NAMALWA (cell line): ENCODE measurements around the gene HK1.

ENCODE experiments used
- DNase-seq: peaks from one replicate; pipeline ENCODE4 v3.0.0-alpha.2; 2015; ENCODE audit warnings: low spot score

HK1 gene

DNA sequence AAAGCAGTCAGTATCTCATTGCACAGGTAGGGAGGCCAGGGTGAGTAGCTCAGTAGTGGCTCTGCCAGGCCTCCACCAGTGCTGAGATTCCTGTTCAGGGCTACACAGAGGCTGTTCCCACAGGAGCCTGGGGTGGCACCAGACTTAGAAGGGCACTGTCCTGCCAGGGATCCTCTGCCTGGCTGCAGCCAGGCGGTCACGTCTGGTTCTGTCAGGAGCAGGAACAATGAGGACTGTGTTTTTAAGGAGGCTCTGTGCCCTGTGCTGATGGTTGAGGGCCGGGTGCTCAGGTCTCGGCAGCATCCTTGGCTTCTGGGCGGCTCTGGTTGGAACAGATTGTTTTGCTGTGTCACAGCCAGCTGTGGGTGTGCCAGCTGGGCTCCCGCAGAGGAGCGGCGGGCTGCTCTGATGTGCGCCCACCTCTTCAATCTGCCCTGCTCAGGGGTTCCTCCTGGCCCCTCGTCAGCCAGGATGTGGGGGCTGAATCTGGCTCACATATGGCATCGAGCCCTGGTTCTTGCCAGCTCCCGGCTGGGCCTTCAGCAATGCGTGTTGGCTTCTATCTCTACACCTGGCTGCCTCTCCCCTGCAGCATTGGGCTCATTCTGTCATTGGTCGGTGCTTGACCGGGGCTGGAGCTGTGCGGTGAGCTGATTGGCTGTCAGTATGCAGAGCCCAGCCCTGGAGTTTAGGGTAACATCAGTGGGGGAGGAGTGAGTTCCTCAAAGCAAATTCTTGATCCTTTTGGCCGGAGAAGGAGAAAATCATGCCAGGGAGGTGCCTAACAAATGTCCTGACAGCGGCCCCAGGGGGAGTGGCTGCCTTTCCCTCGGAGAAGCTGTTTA lies 97.2 kb downstream of the HK1 start:
- DNase-seq = no peak

- DNase-seq = no peak
These were observed 98.4 kb downstream of the HK1 start for GRCh38 chr10:69376662-69377061.

- no peak for DNase-seq
These were observed 98.9 kb downstream of the HK1 start for GRCh38 chr10:69377191-69377590.

- DNase-seq = no peak
These were observed 99.6 kb downstream of the HK1 start for GRCh38 chr10:69377933-69378332.

DNA sequence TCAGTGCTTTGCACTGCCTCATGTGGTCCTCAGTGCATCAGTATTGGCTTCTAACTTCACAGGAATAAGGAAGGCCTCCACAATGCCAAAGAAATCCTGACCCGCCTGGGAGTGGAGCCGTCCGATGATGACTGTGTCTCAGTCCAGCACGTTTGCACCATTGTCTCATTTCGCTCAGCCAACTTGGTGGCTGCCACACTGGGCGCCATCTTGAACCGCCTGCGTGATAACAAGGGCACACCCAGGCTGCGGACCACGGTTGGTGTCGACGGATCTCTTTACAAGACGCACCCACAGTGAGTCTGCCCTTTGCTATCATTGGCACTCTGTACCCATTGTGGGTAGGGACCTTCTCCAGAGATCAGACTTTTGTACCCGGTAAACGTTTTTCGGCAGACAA lies 101.5 kb downstream of the HK1 start:
- no peak for DNase-seq

- no peak for DNase-seq
These were observed 104.3 kb downstream of the HK1 start for GRCh38 chr10:69382382-69383117.

DNA sequence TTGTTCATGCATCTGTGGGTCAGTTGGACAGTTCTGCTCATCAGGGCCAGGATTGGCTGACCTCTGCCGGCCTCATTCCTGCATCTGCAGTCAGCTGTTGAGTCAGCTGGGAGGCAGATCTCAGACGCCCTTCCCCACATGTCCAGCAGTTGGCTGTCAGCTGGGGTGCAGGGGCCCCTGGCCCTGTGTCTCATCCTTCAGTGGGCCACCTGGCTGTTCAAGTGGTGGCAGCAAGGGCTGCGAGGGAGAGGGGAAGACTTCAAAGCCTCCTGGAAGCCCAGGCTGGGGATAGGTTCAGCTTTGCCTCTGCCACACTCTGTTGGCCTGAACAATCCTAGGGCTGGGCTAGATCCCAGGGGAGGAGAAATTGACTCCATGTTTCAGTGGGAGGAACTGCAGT lies 105.3 kb downstream of the HK1 start:
- no peak for DNase-seq

DNA sequence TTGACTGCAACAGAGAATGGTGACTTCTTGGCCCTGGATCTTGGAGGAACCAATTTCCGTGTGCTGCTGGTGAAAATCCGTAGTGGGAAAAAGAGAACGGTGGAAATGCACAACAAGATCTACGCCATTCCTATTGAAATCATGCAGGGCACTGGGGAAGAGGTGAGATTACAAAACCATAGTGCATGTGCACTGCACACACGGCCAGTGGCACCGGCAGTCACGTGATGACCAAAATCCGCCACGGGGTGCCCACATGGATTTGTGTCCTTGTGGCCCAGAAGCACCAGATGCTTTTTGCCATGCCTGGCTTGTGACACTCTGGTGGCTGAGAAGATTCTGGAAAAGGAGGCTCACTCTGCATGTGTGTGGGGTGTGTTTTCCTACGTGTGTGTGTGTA lies 106.0 kb downstream of the HK1 start:
- no peak for DNase-seq

- DNase-seq = no peak
These were observed 107.4 kb downstream of the HK1 start for GRCh38 chr10:69385454-69386350.

DNA sequence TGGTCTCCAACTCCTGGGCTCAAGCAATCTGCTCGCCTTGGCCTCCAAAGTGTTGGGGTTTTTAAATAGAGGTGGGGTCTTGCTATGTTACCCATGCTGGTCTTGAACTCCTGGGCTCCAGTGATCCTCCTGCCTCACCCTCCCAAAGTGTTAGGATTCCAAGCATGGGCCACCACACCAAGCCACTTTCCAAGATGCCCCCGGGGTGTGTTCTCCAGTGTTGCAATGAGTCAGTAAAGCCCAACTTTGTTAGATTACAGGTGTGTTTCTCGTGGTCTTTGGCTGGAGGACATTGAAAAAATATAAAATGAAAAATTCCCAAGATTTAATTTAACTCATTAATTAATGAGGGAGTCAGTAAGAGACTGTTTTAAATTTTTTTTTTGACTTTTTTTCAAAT lies 109.2 kb downstream of the HK1 start:
- no peak for DNase-seq

GRCh38 chr10:69388488-69388887 lies 110.2 kb downstream of the HK1 start:
- DNase-seq = no peak

DNA sequence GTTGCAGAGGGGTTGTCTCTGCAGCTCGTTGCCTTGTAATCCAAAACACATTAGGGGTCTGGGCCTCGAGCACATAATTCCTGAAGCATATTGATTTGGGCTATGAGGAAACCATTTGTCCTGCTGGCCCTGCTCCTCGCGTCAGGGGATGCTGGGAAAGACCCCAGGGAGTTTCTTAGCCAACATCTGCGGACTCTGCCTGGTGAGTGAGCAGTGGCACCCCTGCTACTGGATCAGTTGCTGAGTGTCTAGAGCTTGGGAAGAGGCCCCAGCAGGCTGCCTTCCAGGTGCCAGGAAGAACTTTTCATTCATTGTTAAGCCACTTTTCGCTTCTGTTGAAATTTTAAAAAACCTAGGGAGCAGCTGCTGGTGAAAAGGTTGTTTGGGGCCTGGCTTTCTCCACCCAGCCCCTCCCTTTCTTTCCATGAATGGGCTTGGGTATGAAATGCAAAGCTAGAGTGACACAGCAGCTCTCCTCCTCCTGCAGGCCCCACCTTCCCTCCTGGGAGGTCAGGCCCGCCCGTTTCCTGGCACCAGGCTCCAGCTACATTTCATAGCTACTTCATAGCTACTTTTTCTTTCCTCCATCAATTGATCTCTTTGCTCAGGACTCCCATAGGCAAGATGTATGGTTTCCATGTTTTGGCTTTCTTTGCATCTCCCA lies 111.7 kb downstream of the HK1 start:
- DNase-seq = no peak

DNA sequence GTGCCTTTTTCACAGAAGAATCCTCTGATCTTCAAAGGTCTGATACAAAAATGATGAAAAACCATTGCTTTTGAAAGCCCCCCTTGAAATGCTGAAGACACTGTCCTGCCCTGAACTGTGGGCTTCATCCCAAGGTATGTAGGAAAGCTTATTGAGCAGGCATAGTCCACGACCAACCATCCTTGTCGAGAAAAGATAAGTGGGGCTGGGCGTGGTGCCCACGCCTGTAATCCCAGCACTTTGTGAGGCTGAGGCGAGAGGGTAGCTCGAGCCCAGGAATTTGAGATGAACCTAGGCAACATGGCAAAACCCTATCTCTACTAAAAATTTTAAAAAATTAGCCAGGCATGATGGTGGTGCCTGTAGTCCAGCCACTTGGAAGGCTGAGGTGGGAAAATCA lies 112.9 kb downstream of the HK1 start:
- no peak for DNase-seq

DNA sequence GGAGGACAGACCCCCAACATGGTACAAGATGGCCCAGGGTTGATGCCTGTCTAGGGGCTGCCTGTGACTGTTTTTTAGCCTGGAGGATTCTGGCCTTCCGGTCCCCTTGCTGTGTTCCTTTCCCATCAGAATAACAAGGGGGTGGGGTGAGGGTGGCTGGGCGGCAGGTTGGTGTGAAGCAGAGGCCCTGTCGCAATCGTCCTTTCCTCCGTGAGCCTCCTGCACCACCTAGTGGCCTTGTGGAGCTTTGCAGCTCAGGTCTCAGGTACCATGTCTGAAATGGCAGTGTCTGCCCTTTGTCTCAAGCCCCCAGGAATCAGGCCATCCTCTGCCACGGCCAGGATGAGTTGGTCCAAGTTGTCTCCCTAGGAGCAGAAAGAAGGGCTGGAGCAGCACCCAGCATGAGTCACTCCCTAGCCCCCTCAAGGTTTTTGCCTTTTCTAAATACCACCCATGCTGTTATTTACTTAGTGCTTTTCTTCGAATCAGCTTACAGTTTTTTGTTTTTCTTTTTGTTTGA lies 114.2 kb downstream of the HK1 start:
- peak; percentile 89 for DNase-seq

- DNase-seq = no peak
These were observed 115.7 kb downstream of the HK1 start for GRCh38 chr10:69394020-69394419.

GRCh38 chr10:69397972-69398371 lies 119.7 kb downstream of the HK1 start:
- no peak for DNase-seq

GRCh38 chr10:69398466-69398865 lies 120.2 kb downstream of the HK1 start:
- no peak for DNase-seq

DNA sequence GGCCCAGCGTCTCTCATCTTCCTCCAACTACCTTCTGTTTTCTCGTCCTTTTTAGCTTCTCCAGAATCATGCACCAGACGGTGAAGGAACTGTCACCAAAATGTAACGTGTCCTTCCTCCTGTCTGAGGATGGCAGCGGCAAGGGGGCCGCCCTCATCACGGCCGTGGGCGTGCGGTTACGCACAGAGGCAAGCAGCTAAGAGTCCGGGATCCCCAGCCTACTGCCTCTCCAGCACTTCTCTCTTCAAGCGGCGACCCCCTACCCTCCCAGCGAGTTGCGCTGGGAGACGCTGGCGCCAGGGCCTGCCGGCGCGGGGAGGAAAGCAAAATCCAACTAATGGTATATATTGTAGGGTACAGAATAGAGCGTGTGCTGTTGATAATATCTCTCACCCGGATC lies 122.6 kb downstream of the HK1 start:
- no peak for DNase-seq

GRCh38 chr10:69401416-69401815 lies 123.1 kb downstream of the HK1 start:
- no peak for DNase-seq

DNA sequence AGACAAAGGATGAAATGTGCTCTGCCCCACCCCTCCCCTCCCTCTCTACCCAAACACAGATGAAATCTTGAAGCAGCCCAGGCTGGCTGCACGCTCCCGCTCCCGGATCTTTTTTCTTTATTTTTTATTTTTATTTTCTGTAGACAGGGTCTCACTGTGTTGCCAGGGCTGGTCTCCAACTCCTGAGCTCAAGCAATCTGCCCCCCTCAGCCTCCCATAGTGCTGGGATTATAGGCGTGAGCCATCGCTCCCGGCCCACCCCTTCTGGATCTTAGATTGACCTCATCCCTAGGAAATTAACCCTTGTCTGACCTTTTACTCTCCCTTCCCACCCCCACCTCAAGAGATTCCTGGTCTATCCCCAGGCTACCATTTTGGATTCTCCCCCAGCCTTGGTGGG lies 124.1 kb downstream of the HK1 start:
- no peak for DNase-seq

DNA sequence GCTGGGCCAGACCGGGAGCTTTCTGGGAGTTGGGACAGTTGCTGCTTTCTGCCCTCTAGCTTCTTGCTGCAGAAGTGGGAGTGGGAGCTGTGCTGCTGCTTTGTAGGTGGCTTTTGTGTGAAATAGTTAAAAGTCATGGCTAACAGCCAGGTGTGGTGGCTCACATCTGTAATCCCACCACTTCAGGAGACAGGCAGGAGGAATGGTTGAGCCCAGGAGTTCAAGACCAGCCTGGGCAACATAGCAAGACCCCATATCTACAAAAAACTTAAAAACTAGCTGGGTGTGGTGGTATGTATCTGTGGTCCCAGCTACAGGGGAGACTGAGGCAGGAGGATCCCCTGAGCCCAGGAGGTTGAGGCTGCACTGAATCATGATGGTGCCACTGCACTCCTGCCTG lies 124.8 kb downstream of the HK1 start:
- DNase-seq = no peak

- DNase-seq = peak; percentile 17
These were observed 125.2 kb downstream of the HK1 start for GRCh38 chr10:69403519-69403918.
